Bronchus fibroblast of lung (primary cell): ENCODE measurements around the gene TSPY1. TPM values are rescaled to one million over a fixed set of nuclear protein-coding genes. Genes with fewer than 3 reads are reported as not detected.

Source experiments
- total RNA-seq: library from RNA; depleted of rRNA; stranded (reverse); fragments of >200 nt; gene quantifications from 2 replicates; pipeline ENCODE4 v1.2.3, GENCODE V29; 2015

Gene TSPY1, protein sequence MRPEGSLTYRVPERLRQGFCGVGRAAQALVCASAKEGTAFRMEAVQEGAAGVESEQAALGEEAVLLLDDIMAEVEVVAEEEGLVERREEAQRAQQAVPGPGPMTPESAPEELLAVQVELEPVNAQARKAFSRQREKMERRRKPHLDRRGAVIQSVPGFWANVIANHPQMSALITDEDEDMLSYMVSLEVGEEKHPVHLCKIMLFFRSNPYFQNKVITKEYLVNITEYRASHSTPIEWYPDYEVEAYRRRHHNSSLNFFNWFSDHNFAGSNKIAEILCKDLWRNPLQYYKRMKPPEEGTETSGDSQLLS
- total RNA-seq: not detected in 2 replicates

DNA sequence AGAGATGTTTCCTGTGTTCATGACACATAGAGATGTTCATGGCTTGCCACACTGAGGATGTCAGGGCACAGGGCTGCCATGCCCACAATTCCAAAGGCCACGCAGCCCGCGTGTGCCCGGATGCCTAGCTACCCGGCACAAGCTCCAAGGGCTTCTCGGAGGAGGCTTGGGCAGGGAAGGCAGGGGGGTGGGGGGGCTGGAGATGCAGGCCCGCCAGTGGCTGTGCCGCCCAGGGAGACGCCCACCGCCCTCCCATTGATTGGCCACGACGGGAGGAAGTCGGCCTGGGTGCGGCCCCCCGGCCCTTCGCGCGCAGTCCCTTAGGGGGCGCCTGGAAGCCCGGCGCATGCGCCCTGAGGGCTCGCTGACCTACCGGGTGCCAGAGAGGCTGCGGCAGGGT is at the start of gene TSPY1:
Gene TSPY1 (plus strand): TSS at position 301 of the 400 bp plus-strand sequence. CDS start 46 bp downstream, at position 347.

GRCh38 chrY:9486967-9487366 is 20.2 kb downstream of the TSPY1 start, which contains the start of gene TSPY9:
TSS of gene TSPY9 (plus strand) at chrY:9487267. CDS start at chrY:9487313, 46 bp downstream.

Other genes starting within 250 kb of the TSPY1 start
- gene TSPY4, start 129.5 kb upstream of the TSPY1 start, total RNA-seq: not detected in 2 replicates
- gene TSPY8, start 109.2 kb upstream of the TSPY1 start, total RNA-seq: not detected in 2 replicates
- gene TSPY3, start 68.5 kb upstream of the TSPY1 start, total RNA-seq: not detected in 2 replicates
- gene TSPY9, start 20.3 kb downstream of the TSPY1 start, total RNA-seq: not detected in 2 replicates
- not detected in 2 replicates for gene TSPY10, start 60.9 kb downstream of the TSPY1 start, total RNA-seq